ENCODE measurements around the gene ZFYVE27.
A peak's percentile ranks its signal among the peaks of the same experiment; 100 is the strongest.
"Not testable (repeated sequence)": the region's sequence is repeated elsewhere in the genome, so short reads cannot be mapped to it uniquely, and the experiment has no call there.

Gene ZFYVE27

GRCh38 chr10:97736902-97737769 lies at the start of gene ZFYVE27:
ZFYVE27 (plus strand) TSS chr10:97737128; CDS start chr10:97738478, 1,350 bp downstream.
- peak; percentile 92 for DNase-seq

DNA sequence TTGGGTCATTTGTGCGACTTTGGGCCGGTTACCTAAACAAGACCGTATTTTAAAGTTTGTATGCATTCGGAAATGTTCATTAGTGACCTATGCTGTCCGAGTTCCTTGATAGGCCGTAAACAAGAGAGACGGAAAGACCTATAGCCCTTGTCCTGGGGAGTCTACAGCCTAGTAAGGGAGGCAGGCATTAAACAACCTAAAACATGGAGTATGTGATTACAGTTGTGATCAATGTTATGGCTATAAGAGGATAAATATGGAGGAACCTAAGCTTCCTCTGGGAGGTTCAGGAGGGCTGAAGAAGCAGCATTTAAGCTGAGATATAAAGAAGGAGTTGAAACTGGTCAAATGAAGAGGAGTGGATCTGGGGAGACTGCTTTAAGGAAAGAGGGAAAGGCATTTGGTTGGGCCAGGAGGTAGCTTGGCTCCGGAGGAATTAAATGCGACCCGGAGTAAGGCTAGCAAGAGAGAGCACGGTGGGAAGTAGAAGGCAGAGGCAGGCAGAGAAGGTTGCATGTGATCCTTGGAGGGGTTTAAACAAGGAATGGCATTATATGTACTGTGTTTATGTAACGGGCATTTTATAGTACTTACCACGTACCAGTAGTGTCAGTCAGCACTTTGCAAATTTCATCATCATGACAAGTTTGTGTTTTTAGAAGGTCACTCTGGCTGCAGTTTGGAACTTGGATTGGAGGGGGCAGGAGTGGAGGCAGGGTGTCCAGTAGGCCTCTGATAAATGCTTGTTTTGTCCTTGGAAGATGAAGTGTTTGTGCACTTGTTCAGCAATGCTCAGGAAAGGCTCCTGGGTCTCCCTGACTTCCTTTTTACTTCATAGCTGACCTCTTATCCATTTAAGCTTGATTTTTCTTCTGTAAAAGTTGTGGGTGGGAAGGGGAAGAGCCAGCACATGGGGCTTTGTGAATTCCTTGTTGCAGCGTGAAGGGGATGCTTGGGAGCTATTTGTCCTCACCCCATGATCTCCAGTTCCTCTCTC lies 48.8 kb upstream of the ZFYVE27 start:
- DNase-seq, result no peak

DNA sequence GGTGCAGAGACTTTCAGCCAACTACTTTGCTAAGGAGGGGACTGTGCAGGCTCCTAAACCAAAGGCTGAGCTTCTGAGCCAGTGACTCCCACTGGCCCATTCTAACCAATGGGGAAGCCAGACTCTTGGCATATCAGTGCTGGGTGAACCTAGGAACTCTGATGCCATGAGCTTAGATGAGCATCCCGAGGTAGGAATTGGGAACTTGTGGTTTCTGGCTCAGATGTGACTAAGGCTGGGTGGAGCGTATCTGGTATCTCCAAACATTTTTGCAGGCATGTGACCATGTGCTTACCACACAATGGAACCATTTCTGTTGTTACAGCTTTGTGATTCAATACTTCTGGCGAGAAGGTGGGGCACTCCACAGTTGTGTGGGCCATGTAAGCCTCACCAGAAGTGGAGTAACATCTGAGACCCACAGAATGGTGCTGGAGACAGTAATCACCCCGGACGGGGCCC lies 47.3 kb upstream of the ZFYVE27 start:
- DNase-seq, result no peak

DNA sequence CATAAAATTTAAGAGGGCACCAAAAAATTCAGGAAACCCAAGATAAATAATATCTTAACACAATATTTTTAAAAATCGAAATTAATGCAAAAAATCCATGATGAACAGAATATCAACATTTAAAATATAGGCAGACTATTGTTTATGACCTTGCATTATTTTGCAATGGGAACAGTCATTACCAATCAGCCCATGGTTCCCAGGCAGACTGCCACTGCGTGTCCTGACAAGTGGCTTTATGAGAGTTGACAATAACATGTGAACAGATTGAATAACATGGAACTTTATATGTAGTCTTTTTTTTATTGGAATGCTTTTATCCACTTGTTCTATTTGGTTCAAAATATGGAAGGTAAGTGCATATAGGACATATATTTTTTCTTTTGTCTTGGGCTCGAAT lies 46.8 kb upstream of the ZFYVE27 start:
- no peak for DNase-seq

- not testable (repeated sequence) for DNase-seq
Measured at GRCh38 chr10:97698072-97698655, 38.8 kb upstream of the ZFYVE27 start.

DNA sequence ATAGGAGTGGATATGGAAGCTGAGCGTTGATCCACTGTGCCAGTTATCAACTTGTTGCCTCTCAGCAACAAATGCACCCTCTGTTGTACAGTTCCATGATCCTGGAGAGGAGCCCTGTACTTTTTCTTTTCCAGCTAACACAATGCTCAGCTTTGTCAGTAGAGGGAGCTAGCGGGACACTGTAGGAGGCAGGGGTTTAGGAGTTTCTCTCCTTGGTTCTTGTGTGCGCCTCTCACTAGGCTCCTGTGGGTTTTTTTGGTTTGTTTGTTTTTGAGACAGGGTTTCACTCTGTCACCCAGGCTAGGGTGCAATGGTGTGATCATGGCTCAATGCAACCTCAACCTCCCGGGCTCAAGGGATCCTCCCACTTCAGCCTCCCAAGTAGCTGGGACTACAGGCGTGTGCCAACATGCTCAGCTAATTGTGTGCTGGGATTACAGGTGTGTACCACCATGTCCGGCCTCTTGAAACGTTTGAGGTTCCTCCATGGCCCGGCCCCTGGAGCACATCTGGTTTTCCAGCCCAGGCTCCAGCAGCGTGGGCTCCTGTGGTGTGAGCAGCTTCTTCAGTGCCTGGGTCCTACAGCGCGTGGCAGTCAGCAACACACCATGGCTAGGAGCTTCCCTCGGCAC lies 35.4 kb upstream of the ZFYVE27 start:
- DNase-seq, result peak in 1 of 2 experiments; percentile 25

- DNase-seq, result no peak
Measured at GRCh38 chr10:97703398-97704067, 33.4 kb upstream of the ZFYVE27 start.

DNA sequence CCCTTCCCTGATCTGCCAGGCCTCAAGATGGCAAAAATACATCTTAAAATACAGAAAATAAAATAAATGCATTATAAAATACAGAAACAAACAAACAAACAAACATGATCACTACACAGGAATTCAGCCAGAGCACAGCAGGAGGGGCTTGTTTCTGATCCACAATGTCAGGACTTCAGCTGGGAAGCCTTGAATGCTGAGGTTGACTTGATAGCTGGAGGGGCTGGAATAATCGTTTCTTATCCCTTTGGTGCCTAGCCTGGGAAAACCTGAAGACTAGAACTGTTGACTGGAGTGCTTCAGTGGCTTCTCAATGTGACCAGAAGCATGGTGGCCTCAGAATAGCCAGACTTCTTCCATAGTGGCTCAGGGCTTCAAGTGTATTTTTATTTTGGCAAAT lies 32.6 kb upstream of the ZFYVE27 start:
- no peak for DNase-seq

GRCh38 chr10:97705006-97705670 lies 31.8 kb upstream of the ZFYVE27 start:
- no peak for DNase-seq

DNA sequence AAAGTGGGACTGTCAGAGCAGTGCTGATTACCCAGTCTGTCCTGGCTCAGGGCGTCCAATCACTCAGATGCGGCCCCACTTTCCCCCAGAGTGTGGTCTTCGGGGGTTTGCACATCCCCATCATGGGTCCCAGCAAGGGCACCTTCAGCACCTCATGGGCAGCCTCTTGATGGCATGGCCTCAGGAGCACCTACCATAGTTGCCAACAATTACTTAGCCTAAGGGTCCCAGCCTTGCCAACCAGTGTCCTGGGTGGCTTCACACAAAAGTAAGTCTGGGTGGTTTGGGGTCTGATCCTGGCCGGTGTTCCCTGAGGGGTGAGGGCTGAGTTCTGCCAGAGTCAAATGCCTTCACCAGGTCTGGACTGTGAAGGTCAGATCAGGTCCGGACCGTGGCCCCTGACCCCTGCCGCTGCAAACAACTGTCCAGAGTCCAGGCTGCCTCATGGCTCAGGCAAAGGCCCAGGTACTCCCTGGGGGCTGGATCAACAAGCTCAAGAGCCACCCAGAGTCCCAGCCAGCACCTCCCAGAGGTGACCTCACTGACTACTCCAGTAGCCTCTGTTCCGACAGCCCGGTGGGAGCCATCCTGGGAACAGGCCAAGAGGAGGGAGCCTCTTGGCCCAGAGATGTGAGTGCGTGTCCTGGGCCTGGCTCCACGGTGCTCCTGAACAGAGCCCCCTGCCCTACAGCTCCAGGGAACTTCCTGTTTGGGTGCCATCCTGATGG lies 29.6 kb upstream of the ZFYVE27 start:
- DNase-seq, result no peak

DNA sequence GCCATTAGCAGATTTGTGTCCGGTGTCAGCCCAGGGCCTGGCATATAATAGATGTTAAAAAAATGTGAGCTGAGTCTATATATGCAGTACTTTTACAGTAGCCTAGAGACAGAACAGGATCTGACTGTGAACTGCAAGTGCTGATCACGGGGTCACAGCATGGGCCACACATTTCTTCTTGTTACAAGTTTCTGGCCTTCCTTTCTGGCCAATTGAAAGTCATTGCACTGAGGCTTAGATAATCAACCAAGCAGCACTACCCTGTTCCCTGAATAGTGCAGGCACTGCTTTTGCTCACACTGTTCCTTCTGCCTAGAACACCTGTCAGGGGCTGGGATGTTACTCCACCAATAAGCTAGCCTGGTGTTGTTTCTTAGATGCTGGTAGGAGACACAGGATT lies 28.8 kb upstream of the ZFYVE27 start:
- DNase-seq, result no peak

GRCh38 chr10:97708976-97709946 lies 27.7 kb upstream of the ZFYVE27 start:
- DNase-seq, result peak in 1 of 2 experiments; percentile 42

GRCh38 chr10:97711640-97712572 lies 25.0 kb upstream of the ZFYVE27 start:
- DNase-seq, result no peak

GRCh38 chr10:97713339-97713825 lies 23.5 kb upstream of the ZFYVE27 start, which contains the start of gene MARVELD1:
MARVELD1 (plus strand) TSS chr10:97713730; CDS start chr10:97713877, 147 bp downstream.
- no peak for DNase-seq

DNA sequence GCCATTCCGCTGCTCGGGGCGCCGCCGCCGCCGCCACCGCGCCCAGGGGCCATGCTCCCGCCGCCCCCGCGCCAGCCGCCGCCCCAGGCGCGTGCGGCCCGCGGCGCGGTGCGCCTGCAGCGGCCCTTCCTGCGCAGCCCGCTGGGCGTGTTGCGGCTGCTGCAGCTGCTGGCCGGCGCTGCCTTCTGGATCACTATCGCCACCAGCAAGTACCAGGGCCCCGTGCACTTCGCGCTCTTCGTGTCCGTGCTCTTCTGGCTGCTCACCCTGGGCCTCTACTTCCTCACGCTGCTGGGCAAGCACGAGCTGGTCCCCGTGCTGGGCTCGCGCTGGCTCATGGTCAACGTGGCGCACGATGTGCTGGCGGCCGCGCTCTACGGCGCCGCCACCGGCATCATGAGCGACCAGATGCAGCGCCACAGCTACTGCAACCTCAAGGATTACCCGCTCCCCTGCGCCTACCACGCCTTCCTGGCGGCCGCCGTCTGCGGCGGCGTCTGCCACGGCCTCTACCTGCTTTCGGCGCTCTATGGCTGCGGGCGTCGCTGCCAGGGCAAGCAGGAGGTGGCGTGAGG lies 23.0 kb upstream of the ZFYVE27 start:
- peak; percentile 19 to 47 for DNase-seq

GRCh38 chr10:97714401-97715258 lies 22.3 kb upstream of the ZFYVE27 start:
- DNase-seq, result no peak

Measured in activated CD4-positive, alpha-beta T cell treated with anti-CD3 and anti-CD28 coated beads, Interleukin-2, amount 50 U/mL, for 4 hours (primary cell).